Measurements from ENCODE around the gene IL16.
"Not testable (repeated sequence)": the region's sequence is repeated elsewhere in the genome, so short reads cannot be mapped to it uniquely, and the experiment has no call there.

IL16 gene

DNA sequence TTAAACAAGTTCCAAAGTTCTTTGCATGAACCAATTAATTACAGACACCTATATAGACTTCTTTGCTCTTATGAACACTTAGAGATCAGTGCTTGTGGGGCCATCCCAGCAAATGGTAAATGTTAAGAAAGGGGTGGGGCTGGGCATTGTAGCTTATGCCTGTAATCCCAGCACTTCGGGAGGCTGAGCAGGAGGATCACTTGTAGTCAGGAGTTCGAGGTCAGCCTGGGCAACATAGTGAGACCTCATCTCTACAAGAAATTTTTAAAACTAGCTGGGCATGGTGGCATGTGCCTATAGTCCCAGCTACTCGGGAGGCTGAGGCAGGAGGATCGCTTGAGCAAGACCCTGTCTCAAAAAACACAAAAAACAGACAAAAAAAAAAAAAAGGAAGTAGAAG is 146.7 kb downstream of the IL16 start:
- DNase-seq = no peak

GRCh38 chr15:81346611-81347010 is 149.9 kb downstream of the IL16 start:
- DNase-seq = no peak

GRCh38 chr15:81347910-81348309 is 151.2 kb downstream of the IL16 start:
- DNase-seq = no peak

DNA sequence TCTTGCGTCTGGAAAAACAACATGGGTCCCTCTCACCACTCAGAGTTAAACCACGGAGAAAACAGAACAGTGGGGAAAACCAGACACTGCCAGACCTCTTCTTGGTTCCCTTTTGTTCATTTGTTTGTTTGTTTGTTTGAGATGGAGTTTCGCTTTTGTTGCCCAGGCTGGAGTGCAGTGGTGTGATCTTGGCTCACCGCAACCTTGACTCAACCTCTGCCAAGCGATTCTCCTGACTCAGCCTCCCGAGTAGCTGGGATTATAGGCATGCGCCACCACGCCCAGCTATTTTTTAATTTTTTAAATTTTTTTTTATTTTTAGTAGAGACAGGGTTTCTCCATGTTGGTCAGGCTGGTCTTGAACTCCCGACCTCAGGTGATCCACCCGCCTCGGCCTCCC is 152.0 kb downstream of the IL16 start:
- not testable (repeated sequence) for DNase-seq

- DNase-seq = no peak
Measured at GRCh38 chr15:81349271-81349670, 152.6 kb downstream of the IL16 start.

- DNase-seq = no peak
Measured at GRCh38 chr15:81351651-81352050, 155.0 kb downstream of the IL16 start.

GRCh38 chr15:81356252-81356651 is 159.6 kb downstream of the IL16 start:
- peak; percentile 2 for DNase-seq

DNA sequence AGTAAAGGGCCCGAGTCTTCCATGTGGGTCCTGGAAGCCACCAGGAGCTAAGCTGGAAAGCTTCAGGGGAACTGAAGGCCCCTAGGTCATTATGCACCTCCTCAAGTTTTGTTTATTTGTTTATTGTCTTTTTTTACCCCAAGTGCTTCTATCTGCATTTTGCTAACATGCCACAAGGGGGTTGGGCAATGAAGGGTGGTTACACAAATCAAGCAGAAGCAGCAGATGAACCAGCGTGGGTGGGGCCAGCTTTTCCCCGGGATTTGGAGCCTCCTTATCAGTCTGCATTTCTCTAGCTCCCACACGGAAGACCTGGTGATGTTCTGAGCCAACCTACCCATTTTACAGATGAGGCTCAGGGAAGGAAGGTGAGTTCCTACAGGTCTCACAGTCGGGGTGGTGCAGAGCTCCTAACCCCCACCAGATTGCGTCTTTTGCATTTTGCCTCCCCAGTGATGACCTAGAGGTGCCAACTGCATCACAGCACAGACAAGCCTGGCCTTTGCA is 160.6 kb downstream of the IL16 start:
- DNase-seq = no peak

GRCh38 chr15:81358248-81358647 is 161.6 kb downstream of the IL16 start:
- DNase-seq = no peak

- no peak for DNase-seq
Measured at GRCh38 chr15:81360491-81360890, 163.8 kb downstream of the IL16 start.

DNA sequence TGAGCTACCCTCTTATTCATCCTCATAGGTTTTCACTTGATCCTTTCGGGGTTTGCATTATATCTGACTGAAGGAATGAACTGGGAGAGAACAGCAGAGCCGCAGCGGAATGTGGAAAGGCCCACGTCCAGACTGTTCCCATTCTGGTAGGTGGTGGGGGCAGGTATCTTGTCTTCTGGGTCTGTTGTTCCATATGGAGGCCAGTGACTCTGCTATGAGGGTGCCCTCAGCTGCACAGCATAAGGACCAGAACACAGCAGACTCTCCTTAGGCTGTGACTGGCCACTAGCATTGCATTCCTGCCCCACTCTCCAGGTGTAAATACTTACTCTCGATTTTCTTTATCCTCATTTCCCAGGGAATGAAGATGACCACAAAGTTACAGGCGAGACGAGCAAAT is 165.2 kb downstream of the IL16 start:
- no peak for DNase-seq

DNA sequence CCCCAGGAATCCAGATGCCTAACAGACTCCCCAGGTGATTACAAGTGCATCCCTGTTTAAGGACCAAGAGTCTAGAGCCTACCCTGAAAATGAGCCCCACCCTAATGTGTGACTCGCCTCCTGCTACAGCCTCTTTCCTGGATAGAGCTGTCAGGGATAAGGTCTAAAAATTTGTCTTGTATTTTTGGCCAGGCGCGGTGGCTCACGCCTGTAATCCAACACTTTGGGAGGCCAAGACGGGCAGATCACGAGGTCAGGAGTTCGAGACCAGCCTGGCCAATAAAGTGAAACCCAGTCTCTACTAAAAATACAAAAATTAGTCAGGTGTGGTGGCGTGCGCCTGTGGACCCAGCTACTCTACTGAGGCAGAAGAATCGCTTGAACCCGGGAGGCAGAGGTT is 166.1 kb downstream of the IL16 start:
- DNase-seq = no peak

GRCh38 chr15:81363276-81363675 is 166.6 kb downstream of the IL16 start:
- DNase-seq = no peak

Data from NCI-H146 (cell line).